Measurements from ENCODE around the gene CDC42BPG. TPM values are rescaled to one million over a fixed set of nuclear protein-coding genes. Genes with fewer than 3 reads are reported as not detected.

CDC42BPG gene
- total and polyA plus RNA-seq, 2 of the 8 experiments (the other 6 are each of a cell fraction or from before 2014, with no cell fraction given), result 3.7 to 10.6 TPM

DNA sequence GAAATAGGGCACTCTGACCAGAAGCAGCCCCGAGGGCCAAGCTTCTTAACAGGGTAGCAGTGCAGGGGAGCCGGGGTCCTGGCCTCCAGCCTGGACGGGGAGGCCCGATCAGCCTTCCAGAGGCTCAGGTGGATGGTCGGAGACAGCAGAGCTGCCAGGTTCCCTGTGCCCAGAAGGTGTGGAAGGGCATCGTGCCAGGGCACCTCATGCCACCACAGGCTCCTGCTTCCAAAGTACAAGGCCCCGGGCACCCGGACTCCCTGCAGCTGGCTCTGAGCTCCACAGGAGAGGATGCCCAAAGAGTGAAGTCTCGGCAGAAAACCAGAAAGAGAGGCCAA is 19.7 kb upstream of the CDC42BPG start (continued):
- TF ChIP-seq TAF1 (IDR thresholded peaks at IDR 0.05; ENCODE audit: low read depth, low read length) (no peak), SIRT6 (IDR thresholded peaks at IDR 0.05; ENCODE audit: low read length) (no peak), CBX8 (IDR thresholded peaks at IDR 0.05; ENCODE audit: borderline replicate concordance, low read depth, low read length) (no peak)
